ENCODE measurements around the gene SLC39A5.
A peak's percentile ranks its signal among the peaks of the same experiment; 100 is the strongest.
"Not testable (repeated sequence)": the region's sequence is repeated elsewhere in the genome, so short reads cannot be mapped to it uniquely, and the experiment has no call there.

The SLC39A5 gene

GRCh38 chr12:56229916-56230431, at the start of gene SLC39A5:
SLC39A5 (plus strand) TSS chr12:56230051; CDS start chr12:56231275, 1,224 bp downstream.
- FAIRE-seq: no peak
- no peak for DNase-seq (ENCODE audit: insufficient read length, low spot score)

DNA sequence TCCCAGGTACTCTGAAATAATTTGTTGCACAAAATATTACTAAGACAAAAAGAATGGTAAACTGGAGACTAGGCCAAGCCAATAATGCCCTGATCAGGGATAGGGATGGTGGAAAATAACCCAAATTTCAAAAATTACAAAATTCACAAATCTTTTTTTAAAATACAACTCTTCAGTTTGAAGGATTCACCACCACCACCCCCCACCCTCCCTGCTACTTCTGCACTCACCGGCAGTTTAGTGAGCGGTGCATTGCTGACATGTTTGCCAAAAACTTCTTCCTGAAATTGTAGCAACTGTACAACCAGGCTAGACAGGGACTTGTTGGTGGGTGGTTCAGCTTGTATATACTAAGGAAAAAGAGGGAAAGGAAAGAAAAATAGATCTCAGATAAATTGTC, 42.9 kb upstream of the SLC39A5 start:
- no peak for DNase-seq (ENCODE audit: insufficient read length, low spot score)
- FAIRE-seq: no peak

DNA sequence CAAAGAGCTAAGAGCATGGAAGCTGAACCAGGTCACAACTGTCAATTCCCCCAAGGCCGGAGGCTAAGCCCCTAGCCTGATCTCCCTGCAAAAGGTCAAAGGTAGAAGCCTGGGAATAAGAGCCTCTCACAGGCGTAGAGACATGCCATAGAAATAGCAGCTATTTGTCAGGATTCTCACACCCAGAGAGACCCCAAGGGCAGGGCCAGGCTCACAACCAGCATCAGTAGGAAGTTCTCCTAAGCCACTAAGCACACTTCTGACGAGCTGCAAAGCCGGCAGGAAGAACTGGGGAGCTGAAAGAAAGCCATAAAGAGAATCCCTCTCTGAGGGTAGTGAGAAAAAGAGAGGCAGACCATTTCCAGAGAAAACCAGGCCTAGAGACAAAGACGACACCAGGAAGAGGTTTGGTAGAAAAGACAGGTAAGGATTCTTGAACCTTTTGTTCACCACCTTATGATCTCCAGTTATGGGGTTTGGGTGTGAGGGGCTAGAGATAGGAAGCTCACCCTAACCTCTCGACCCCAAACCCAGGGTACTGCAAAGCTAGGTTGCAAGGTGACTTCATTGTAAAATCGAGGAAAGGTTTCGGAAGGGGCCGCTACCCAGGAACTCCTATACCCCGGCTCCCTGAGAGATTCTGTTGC, 41.6 kb upstream of the SLC39A5 start:
- FAIRE-seq: peak; percentile 70
- DNase-seq (ENCODE audit: insufficient read length, low spot score): no peak

DNA sequence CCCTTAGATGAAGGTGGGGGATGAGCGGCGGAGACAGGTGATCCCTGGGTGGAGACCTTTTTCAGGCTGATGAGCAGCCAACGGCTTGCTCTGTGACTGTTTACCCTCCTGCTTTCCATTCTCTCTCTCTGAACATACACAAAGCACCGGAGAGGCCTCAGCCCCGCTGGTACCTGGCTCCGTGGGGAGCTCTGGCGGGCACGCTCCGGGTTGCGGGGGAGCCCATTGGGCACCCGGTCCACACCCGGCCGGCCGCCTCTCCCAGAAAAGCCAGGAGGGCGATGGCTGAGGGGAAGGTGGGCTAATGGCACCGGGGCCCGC, 41.1 kb upstream of the SLC39A5 start:
- peak; percentile 68 for FAIRE-seq
- DNase-seq (ENCODE audit: insufficient read length, low spot score): no peak

GRCh38 chr12:56189099-56189917, 40.5 kb upstream of the SLC39A5 start, which contains the start of gene SMARCC2:
SMARCC2 (minus strand) TSS chr12:56189483; CDS start chr12:56189461, 22 bp downstream.
- DNase-seq (ENCODE audit: insufficient read length, low spot score) (peak; percentile 87), FAIRE-seq (no peak)

DNA sequence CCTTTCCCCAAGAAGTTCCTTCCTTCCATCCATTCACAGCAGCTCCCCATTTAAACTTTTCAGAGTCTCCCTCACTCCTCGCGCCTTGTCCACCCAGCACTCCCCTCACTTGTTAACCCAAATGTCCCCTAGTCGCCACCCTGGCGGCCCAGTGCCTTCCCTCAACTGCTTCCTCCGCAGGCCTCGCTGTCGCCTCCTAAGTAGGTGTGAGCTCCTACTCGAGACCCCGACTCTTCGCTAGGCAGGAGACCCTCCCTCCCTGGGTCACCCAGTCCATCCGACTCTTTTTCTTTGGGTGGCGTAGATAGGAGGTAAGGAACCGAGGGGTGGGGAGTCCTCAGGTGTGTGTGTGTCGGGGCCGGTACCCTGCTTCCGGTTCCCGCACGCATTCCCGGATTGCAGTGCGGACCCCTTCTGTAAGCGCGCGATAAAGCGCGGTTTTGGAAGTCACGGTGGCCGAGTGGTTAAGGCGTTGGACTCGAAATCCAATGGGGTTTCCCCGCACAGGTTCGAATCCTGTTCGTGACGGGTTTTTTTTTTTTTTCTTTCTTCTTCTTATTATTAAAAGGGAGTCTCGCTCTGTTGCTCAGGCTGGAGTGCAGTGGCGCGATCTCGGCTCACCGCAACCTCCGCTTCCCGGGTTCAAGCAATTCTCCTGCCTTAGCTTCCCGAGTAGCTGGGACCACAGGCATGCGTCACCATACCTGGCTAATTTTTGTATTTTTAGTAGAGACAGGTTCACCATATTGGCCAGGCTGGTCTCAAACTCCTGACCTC, 39.7 kb upstream of the SLC39A5 start:
- peak; percentile 55 for FAIRE-seq
- peak; percentile 62 for DNase-seq (ENCODE audit: insufficient read length, low spot score)

GRCh38 chr12:56190695-56191155, 39.1 kb upstream of the SLC39A5 start:
- DNase-seq (ENCODE audit: insufficient read length, low spot score) (no peak), FAIRE-seq (peak; percentile 14)

DNA sequence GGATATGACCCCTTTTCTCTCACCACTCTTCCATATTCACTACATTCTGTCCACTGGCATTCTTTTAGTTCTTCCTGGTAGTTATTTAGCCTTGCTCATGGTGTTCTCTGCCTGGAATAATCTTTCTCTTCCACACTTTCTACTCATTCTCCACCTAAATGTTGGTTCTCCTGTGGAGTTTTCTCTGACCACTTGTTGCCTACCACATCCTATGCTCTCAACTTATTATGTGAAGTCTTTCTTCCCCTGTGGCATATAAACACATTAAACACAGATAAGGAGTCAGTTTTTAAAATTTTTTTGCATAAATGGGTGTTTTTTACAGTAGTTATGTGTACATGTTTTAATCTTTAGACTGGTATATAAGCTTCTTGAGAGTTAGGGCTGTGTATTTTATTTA, 37.3 kb upstream of the SLC39A5 start:
- DNase-seq (ENCODE audit: insufficient read length, low spot score): no peak
- no peak for FAIRE-seq

GRCh38 chr12:56193025-56193578, 36.7 kb upstream of the SLC39A5 start:
- peak; percentile 86 for FAIRE-seq

GRCh38 chr12:56196818-56197550, 32.9 kb upstream of the SLC39A5 start:
- FAIRE-seq; DNase-seq (ENCODE audit: insufficient read length, low spot score): not testable (repeated sequence)

More at GRCh38 chr12:56193025-56193578, 36.7 kb upstream of the SLC39A5 start:
- peak; percentile 63 for DNase-seq (ENCODE audit: insufficient read length, low spot score)

GRCh38 chr12:56197921-56198635, 31.8 kb upstream of the SLC39A5 start:
- FAIRE-seq (no peak), DNase-seq (ENCODE audit: insufficient read length, low spot score) (no peak)

DNA sequence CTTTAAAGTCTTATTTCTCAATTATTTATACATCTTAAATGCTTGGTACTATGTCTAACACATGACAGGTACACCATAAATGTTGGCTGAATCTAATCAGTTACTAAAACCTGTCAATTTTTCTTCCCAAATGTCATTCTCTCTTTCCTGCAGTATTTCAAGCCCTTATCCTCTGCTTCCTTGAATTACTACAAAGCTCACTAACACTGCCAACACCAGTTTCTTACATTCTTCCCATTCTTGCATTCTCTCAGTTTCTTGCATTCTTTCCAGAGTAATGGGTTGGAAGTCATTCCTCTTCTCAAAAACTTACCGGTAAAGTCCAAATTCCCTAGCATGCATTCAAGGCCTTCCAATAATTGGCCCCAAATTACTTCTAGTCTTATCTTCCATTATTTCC, 31.0 kb upstream of the SLC39A5 start:
- FAIRE-seq (no peak), DNase-seq (ENCODE audit: insufficient read length, low spot score) (no peak)

DNA sequence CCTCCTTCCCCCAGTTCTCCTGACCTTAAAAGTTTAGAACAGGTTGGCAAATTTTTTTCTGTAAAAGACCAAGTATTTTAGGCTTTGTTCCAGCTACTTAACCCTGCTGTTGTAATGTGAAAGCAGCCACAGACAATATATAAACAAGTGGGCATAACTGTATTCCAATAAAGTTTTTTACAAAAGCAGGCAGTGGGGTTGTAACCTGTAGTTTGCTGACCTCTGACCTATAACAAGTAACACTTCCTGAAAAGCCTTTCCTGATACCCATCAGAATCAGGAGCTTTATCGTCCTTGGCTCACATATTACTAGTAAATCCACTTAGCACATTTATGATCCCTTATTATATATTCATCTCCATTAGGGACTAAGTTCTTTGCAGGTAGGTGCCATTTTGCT, 27.5 kb upstream of the SLC39A5 start:
- DNase-seq (ENCODE audit: insufficient read length, low spot score) (no peak), FAIRE-seq (no peak)

GRCh38 chr12:56202838-56203237, 27.0 kb upstream of the SLC39A5 start:
- DNase-seq (ENCODE audit: insufficient read length, low spot score) (no peak), FAIRE-seq (no peak)

GRCh38 chr12:56204275-56204674, 25.6 kb upstream of the SLC39A5 start:
- FAIRE-seq (no peak), DNase-seq (ENCODE audit: insufficient read length, low spot score) (no peak)

GRCh38 chr12:56205445-56205844, 24.4 kb upstream of the SLC39A5 start:
- no peak for FAIRE-seq
- DNase-seq (ENCODE audit: insufficient read length, low spot score): no peak

GRCh38 chr12:56206452-56207166, 23.2 kb upstream of the SLC39A5 start:
- DNase-seq (ENCODE audit: insufficient read length, low spot score): no peak

GRCh38 chr12:56208006-56208405, 21.8 kb upstream of the SLC39A5 start:
- DNase-seq (ENCODE audit: insufficient read length, low spot score): no peak
- no peak for FAIRE-seq

More at GRCh38 chr12:56206452-56207166, 23.2 kb upstream of the SLC39A5 start:
- no peak for FAIRE-seq

- FAIRE-seq (no peak), DNase-seq (ENCODE audit: insufficient read length, low spot score) (no peak)
These were observed 17.5 kb upstream of the SLC39A5 start for GRCh38 chr12:56212361-56212760.
